ENCODE results near the gene FAM162B. TPM values are rescaled to one million over a fixed set of nuclear protein-coding genes. Genes with fewer than 3 reads are reported as not detected.
"Not testable (repeated sequence)": the region's sequence is repeated elsewhere in the genome, so short reads cannot be mapped to it uniquely, and the experiment has no call there.

The FAM162B gene
- total RNA-seq, result not detected

- peak in 2 of 3 donors; percentile 14 to 26 for DNase-seq (ENCODE audit: low read depth in 2 of 3, low spot score in 2 of 3)
These were observed at the start of gene FAM162B for GRCh38 chr6:116764961-116765841. Gene FAM162B (minus strand): TSS chr6:116765719. CDS start chr6:116765576, 143 bp downstream.

DNA sequence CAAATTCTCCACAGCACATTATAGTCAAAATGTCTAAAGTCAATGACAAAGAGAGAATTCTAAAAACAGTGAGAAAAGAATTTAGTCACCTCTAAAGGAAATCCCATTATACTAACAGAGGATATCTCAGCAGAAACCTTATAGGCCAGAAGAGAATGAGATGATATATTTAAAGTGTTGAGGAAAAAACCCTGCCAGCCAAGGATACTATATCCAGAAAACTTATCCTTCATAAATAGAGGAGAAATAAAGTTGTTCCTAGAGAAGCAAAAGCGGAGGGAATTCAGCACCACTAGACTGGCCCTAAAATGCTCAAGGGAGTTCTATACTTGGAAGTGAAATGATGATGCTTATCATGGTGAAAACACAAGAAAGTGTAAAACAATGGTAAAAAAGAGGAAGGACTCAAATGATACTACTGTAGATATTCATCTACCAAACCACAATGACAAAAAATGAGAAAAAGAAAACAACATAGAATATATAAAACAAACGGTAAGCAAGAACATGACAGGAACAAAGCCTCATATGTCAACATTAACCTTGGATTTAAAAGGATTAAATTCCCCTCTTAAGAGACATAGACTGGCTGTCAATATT, 46.6 kb upstream of the FAM162B start:
- no peak for DNase-seq (ENCODE audit: low read depth in 2 of 3, low spot score in 2 of 3)

- no peak for DNase-seq (ENCODE audit: low read depth in 2 of 3, low spot score in 2 of 3)
These were observed 36.5 kb upstream of the FAM162B start for GRCh38 chr6:116801971-116802370.

GRCh38 chr6:116799945-116800344, 34.4 kb upstream of the FAM162B start:
- no peak for DNase-seq (ENCODE audit: low read depth in 2 of 3, low spot score in 2 of 3)

DNA sequence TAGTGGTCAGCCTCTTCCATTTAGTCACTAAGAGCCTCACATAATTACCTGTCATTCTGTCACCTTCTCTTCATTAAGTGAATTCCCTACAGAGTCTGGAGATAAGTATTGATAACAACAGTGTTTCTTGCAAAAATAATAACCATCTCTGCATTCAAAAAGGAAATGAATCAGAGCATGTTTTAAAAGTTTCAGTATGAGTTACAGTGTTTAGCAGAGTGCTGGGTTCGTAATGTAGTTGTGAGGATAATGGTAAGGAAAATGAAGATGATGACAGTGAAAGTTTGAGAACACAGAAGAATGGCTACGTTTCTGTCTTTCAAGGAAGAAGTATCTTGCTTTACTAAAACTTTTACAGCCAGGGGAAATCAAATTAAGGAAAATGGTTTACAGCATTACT, 32.1 kb upstream of the FAM162B start:
- DNase-seq (ENCODE audit: low read depth in 2 of 3, low spot score in 2 of 3), result no peak

DNA sequence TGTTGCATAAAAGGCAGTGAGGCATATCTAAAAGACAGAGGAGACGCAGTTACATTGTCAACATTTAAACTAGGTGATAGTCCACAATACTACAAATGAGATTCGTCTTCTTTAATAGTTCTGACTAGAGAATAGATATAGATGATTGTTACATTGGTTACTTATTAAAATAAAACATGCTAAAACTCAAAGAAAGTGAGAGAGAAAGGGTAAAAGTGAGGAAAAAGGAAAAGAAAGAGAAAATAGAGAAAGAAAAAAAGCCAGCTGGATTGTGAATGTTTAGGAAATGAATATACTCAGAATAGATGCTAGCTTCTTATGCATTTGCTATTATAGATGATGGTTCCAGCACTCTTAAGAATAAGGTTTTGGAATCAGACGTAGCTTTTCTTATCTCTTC, 27.7 kb upstream of the FAM162B start:
- DNase-seq (ENCODE audit: low read depth in 2 of 3, low spot score in 2 of 3), result no peak

DNA sequence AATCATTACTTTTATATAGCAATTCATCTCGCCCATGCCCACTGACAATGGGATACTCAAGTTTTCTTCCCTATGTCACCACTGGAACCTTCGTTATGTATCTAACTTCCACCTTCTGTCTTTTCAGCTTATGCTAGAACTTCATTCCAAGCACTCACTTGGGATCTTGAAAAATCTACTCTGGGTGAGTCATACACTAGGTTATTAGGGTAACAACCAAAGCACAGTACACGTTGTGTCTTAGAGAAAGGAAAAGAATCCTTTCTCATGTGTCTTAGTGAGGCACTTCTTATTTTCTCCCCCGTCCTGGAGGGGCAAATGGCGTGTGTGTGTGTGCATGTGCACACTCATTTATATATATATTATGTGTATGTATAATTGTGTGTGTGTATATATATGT, 18.3 kb upstream of the FAM162B start:
- no peak for DNase-seq (ENCODE audit: low read depth in 2 of 3, low spot score in 2 of 3)

DNA sequence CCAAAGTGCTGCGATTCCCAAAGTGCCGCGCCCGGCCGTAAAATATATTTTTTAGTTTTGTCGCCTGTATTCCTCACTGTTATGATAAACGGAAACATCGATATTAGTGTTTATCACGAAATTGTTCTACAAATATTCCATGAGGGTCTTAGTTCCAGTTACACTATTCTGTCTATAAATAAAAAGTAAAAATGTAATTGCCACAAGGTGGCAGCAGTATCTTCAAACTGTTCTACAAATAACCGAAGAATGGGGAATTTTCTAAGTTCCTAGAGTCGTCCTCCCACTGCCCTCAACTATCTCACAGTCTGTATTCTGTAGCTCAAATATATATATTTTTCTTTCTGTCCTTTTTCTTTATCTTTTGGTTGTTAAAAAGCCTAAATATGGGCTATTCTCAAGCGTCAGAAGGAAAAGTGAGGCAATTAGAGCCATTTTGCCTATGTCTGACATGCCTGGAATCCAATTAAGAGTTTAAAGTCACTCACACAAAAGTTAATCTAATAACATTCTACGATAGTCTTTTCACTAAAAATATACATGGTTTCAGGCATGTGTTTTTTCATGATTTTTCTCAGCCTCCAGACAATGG, 14.2 kb upstream of the FAM162B start:
- DNase-seq (ENCODE audit: low read depth in 2 of 3, low spot score in 2 of 3), result peak in 2 of 3 donors; percentile 22 to 55

- no peak for DNase-seq (ENCODE audit: low read depth in 2 of 3, low spot score in 2 of 3)
These were observed 8.4 kb upstream of the FAM162B start for GRCh38 chr6:116773886-116774285.

DNA sequence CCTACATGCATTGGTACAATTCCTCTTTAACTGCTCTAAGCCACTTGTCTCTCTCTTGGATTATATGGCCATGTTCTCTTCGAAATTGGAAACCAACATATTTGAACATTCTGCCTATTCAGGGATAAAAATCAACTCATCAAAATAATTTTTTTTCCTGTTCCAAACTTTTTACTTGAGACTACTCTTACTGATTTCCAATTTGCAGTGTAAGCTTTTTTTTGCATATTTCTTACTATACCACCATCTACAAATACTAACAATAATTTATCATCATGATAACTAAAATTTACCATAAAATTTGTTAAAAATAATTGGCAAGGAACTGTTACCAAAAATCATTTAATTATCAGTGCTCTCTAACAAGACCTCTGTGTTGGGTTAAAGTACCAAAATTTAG, 6.9 kb upstream of the FAM162B start:
- no peak for DNase-seq (ENCODE audit: low read depth in 2 of 3, low spot score in 2 of 3)

DNA sequence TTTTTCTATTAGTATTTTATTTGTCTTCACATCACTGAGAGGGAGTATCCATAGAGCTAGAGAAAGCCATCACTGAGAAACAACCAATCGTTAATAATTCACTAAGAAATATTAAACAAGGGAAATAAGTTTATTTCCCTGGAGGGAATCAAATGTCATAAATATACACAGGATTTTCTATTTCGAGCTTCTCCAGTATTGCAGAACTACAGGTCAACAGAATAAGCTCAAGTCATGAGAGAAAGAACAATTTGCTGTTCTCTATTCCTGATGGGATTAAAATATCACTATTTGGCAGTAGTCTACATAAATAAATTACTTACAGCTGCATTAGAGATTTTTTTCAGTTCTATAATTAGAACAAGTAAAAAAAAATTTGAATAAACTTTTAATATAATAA, 2.2 kb upstream of the FAM162B start:
- no peak for DNase-seq (ENCODE audit: low read depth in 2 of 3, low spot score in 2 of 3)

- peak in 1 of 3 donors; percentile 13 for DNase-seq (ENCODE audit: low read depth in 2 of 3, low spot score in 2 of 3)
These were observed 1.1 kb upstream of the FAM162B start for GRCh38 chr6:116766506-116767176.

GRCh38 chr6:116764629-116764960, 924 bp downstream of the FAM162B start:
- DNase-seq (ENCODE audit: low read depth in 2 of 3, low spot score in 2 of 3), result no peak

GRCh38 chr6:116763906-116764628, 1.5 kb downstream of the FAM162B start:
- no peak for DNase-seq (ENCODE audit: low read depth in 2 of 3, low spot score in 2 of 3)

DNA sequence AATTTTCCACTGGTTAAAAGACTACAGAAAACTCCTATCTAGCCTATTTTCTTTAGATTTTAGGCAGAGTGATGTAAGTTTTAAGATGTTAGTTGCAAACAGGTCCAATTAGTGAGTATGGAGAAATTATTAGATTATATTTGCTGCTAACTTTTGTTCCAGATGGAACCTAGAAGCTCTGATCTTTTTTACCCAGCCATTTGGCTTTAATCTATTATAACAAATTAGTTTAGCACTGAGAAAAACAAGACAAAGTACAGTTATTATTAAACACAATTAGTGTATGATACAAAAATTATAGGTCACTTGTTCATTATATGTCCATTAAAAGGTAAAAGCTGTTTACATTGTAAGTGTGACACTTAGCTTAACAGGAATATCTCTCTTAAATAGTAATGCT, 2.5 kb downstream of the FAM162B start:
- DNase-seq (ENCODE audit: low read depth in 2 of 3, low spot score in 2 of 3), result no peak

GRCh38 chr6:116762235-116762634, 3.3 kb downstream of the FAM162B start:
- no peak for DNase-seq (ENCODE audit: low read depth in 2 of 3, low spot score in 2 of 3)

DNA sequence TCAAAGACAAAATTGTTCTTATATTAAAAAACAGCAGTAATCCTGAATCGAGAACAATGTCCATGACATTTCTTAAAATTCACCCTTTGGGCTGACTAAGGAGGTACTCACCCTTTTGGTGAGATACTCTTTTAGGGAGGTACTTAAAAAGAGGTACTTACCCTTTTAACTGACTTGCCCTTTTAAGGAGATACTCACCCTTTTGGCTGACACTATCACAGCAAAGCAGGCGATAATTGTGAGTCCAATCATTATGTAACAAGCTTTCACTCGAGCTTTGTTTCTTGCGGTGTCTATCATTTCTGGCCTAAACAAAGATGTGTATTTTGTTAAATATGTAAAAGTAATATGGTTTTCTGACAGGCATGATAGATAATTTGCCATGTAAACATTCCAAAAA, 3.7 kb downstream of the FAM162B start:
- no peak for DNase-seq (ENCODE audit: low read depth in 2 of 3, low spot score in 2 of 3)

DNA sequence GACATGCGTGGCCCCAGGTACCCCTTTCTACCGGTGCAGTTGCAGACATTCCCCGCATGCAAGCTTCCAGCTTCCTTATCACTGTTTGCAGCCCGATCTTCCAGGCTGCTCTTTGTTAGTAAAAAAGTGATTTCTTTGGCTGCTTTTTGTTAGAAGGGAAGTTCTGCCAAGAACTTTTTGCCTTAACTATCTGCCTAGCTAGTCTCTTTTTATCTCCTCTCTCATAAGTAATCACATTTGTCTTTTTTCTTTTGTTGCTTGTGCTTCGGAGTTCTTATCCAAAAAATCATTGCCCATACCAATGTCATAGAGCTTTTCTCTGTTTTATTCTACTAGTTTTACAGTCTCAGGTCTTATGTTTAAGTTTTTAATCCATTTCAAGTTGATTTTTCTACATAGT, 20.3 kb downstream of the FAM162B start:
- no peak for DNase-seq (ENCODE audit: low read depth in 2 of 3, low spot score in 2 of 3)

GRCh38 chr6:116741571-116741970, 23.9 kb downstream of the FAM162B start:
- DNase-seq (ENCODE audit: low read depth in 2 of 3, low spot score in 2 of 3), result no peak

GRCh38 chr6:116740486-116740885, 25.0 kb downstream of the FAM162B start:
- not testable (repeated sequence) for DNase-seq (ENCODE audit: low read depth in 2 of 3, low spot score in 2 of 3)

DNA sequence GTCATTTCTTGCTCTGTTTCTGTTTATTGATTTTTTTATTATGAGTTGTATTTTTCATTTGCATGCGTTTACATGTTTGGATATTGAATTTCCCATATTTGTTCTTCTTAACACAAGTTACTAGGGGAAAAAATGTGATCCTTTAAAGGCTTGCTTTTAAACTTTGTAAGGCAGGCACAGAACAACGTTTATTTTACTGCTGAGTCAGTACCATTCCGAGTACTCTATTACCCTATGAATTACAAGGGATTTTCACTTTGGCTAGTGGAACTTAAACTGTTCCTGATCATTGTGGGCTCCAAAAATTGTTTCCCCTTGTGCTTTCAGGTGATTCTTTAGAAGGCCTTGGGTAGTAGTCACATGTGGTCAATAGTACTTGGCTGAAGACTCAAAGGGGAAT, 28.5 kb downstream of the FAM162B start:
- DNase-seq (ENCODE audit: low read depth in 2 of 3, low spot score in 2 of 3), result no peak
